Ectodermal cell (in vitro differentiated cells): Measurements from ENCODE around the gene MARS1.

Source experiments
- H3K27ac ChIP-seq: 2 replicates; pipeline ENCODE4 v1.7.0; 2013; ENCODE audit warnings: mild to moderate bottlenecking, low read depth, low read length; ENCODE audit not compliant: insufficient read depth, poor library complexity, severe bottlenecking
- H3K27me3 ChIP-seq: 2 replicates; pipeline ENCODE4 v1.7.0; 2013; ENCODE audit warnings: mild to moderate bottlenecking, low read length; ENCODE audit not compliant: insufficient read depth, control insufficient read depth, poor library complexity, severe bottlenecking
- H3K36me3 ChIP-seq: one replicate; pipeline ENCODE4 v1.7.0; 2013; ENCODE audit warnings: low read length; ENCODE audit not compliant: control insufficient read depth, insufficient read depth
- H3K4me1 ChIP-seq: one replicate; pipeline ENCODE4 v1.7.0; 2013; ENCODE audit warnings: low read length; ENCODE audit not compliant: control insufficient read depth, insufficient read depth
- H3K4me3 ChIP-seq: 2 replicates; pipeline ENCODE4 v1.7.0; 2013; ENCODE audit warnings: low read depth, low read length, control low read depth; ENCODE audit not compliant: insufficient read depth
- H3K9me3 ChIP-seq: 2 replicates; pipeline ENCODE4 v1.7.0; 2013; ENCODE audit warnings: mild to moderate bottlenecking, low read length, moderate library complexity; ENCODE audit not compliant: control insufficient read depth
- WGBS, 2 experiments: methylation state at CpG; one replicate each; pipeline ENCODE4 v1.1.7; 2013; ENCODE audit warnings: missing lambda C conversion rate in 2 of 2; 5-methylcytosine and 5-hydroxymethylcytosine counted together

MARS1 gene

GRCh38 chr12:57523706-57524614, 36.1 kb downstream of the MARS1 start:
- Histone ChIP-seq H3K9me3 (no peaks in the 10 kb centered on the region), H3K4me1 (peaks cover 42% of the 10 kb centered on the region), H3K36me3 (peaks cover 19% of the 10 kb centered on the region), H3K27me3 (no peaks in the 10 kb centered on the region), H3K4me3 (peak overlapping the region; percentile 71), H3K27ac (no peak overlapping the region)
- 84% methylated on average over 14 of the region's 14 CpGs for WGBS, 2 experiments

GRCh38 chr12:57524814-57525614, 37.1 kb downstream of the MARS1 start:
- Histone ChIP-seq H3K4me1 (peaks cover 38% of the 10 kb centered on the region), H3K27me3 (no peaks in the 10 kb centered on the region), H3K27ac (no peak overlapping the region), H3K4me3 (no peak overlapping the region), H3K36me3 (peaks cover 24% of the 10 kb centered on the region), H3K9me3 (no peaks in the 10 kb centered on the region)
- 81 to 82% methylated on average over 11 of the region's 11 CpGs for WGBS, 2 experiments

DNA sequence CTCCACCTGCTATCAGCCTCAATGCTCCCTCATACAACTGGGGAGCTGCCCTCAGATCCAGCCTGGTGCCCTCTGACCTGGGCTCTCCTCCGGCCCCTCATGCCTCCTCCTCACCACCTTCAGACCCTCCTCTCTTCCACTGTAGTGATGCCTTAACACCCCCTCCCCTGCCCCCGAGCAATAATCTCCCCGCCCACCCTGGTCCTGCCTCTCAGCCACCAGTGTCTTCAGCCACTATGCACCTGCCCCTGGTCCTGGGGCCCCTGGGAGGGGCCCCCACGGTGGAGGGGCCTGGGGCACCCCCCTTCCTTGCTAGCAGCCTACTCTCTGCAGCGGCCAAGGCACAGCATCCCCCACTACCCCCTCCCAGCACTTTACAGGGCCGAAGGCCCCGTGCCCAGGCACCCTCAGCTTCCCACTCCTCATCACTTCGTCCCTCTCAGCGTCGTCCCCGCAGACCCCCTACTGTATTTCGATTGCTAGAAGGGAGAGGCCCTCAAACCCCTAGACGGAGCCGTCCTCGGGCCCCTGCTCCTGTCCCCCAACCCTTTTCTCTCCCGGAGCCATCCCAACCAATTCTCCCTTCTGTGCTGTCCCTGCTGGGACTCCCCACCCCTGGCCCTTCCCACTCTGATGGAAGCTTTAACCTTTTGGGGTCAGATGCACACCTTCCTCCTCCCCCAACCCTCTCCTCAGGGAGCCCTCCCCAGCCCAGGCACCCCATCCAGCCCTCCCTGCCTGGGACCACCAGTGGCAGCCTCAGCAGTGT, 37.9 kb downstream of the MARS1 start:
- H3K4me3 ChIP-seq = no peak overlapping the region
- H3K27ac ChIP-seq = no peak overlapping the region
- peaks cover 38% of the 10 kb centered on the region for H3K4me1 ChIP-seq
- H3K9me3 ChIP-seq = no peaks in the 10 kb centered on the region
- H3K27me3 ChIP-seq = no peaks in the 10 kb centered on the region
- 86 to 90% methylated on average over 16 of the region's 16 CpGs for WGBS, 2 experiments
- peaks cover 27% of the 10 kb centered on the region for H3K36me3 ChIP-seq

GRCh38 chr12:57526477-57527126, 38.7 kb downstream of the MARS1 start:
- 84 to 88% methylated on average over 4 of the region's 4 CpGs for WGBS, 2 experiments
- Histone ChIP-seq H3K4me3 (no peak overlapping the region), H3K4me1 (peaks cover 37% of the 10 kb centered on the region), H3K27ac (no peak overlapping the region), H3K27me3 (no peaks in the 10 kb centered on the region), H3K9me3 (no peaks in the 10 kb centered on the region), H3K36me3 (peaks cover 27% of the 10 kb centered on the region)

DNA sequence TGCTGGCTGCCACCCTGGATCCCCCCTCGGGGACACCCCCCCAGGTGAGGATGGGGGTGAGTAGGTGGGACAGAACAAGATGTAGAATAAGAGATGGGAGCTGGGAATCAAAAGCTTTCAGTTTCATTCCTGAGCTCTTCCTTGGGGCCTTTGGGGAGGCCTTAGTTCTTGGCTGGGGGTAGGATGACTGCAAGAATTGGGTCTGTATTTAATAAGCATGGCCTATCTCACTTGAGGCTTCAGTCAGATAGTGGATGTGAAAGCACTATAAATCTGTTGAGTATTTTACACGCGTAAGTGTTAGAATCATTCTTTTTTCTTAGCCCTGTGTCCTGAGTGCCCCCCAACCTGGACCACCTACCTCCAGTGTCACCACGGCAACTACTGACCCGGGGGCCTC, 39.3 kb downstream of the MARS1 start:
- no peak overlapping the region for H3K4me3 ChIP-seq
- H3K27ac ChIP-seq = no peak overlapping the region
- peaks cover 31% of the 10 kb centered on the region for H3K4me1 ChIP-seq
- H3K27me3 ChIP-seq = no peaks in the 10 kb centered on the region
- WGBS, 2 experiments = 94 to 96% methylated on average over 5 of the region's 5 CpGs
- no peaks in the 10 kb centered on the region for H3K9me3 ChIP-seq
- peaks cover 31% of the 10 kb centered on the region for H3K36me3 ChIP-seq

- Histone ChIP-seq H3K27me3 (no peaks in the 10 kb centered on the region), H3K36me3 (peaks cover 41% of the 10 kb centered on the region)
These were observed 40.3 kb downstream of the MARS1 start for GRCh38 chr12:57528176-57528575.

GRCh38 chr12:57528831-57529555, 41.1 kb downstream of the MARS1 start:
- H3K36me3 ChIP-seq = peaks cover 44% of the 10 kb centered on the region
- no peaks in the 10 kb centered on the region for H3K27me3 ChIP-seq
- H3K4me3 ChIP-seq = no peak overlapping the region
- no peak overlapping the region for H3K27ac ChIP-seq
- no peaks in the 10 kb centered on the region for H3K9me3 ChIP-seq
- H3K4me1 ChIP-seq = peaks cover 25% of the 10 kb centered on the region
- 92 to 93% methylated on average over 7 to 9 of the region's 10 CpGs for WGBS, 2 experiments

More at GRCh38 chr12:57528176-57528575, 40.3 kb downstream of the MARS1 start:
- Histone ChIP-seq H3K4me3 (no peak overlapping the region), H3K27ac (no peak overlapping the region), H3K9me3 (no peaks in the 10 kb centered on the region), H3K4me1 (peaks cover 29% of the 10 kb centered on the region)
- WGBS, 2 experiments = 91 to 93% methylated on average over 12 of the region's 12 CpGs

DNA sequence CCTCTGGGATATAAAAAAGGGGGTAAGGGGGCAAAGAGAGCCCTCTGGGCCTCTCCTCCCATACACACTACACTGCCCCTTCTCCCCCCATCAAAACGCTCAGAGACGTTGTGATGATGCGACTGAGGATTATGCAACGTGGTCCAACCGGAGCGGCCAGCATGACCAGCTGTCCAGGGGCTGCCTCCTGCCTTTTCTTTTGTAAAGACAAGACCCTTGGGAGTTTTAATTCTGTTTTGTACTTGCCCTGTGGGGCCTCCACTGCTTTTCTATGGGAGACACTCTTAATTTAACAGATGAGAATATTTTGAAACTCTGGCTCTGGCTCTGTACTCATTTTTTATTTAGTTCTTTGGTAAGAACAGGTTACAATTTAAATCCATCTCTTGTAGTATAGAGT, 42.0 kb downstream of the MARS1 start:
- Histone ChIP-seq H3K36me3 (peaks cover 48% of the 10 kb centered on the region), H3K27ac (no peak overlapping the region), H3K4me3 (no peak overlapping the region), H3K9me3 (no peaks in the 10 kb centered on the region), H3K4me1 (peaks cover 16% of the 10 kb centered on the region), H3K27me3 (no peaks in the 10 kb centered on the region)
- WGBS, 2 experiments = 92 to 95% methylated on average over 6 of the region's 6 CpGs
